Psoas muscle (tissue), 8 donors: ENCODE results near the gene TRAF3IP1. TPM values are rescaled to one million over a fixed set of nuclear protein-coding genes. Genes with fewer than 3 reads are reported as not detected.

Source experiments
- ATAC-seq, 4 donors: fragments of 200-7000 bp; cut with Tn5 transposase; one replicate each; pipeline ENCODE4 v1.9.1; 2020; ENCODE audit warnings: moderate library complexity in 3 of 4, mild to moderate bottlenecking in 2 of 4
- DNase-seq, 2 donors: peaks; one replicate each; pipeline ENCODE4 v3.0.0-alpha.2; 2020
- H3K27ac ChIP-seq: fragments of 200-600 bp; one replicate; pipeline ENCODE4 v1.8.0; 2022
- H3K27me3 ChIP-seq, 3 donors: fragments of 200-600 bp in 1 of 3; one replicate each; pipeline versions ENCODE4 v1.6.1 to v1.8.0; 2013 to 2022; ENCODE audit warnings: low read length in 2 of 3, mild to moderate bottlenecking in 2 of 3, moderate library complexity in 1 of 3; ENCODE audit not compliant: insufficient read depth in 3 of 3
- H3K36me3 ChIP-seq, 2 donors: fragments of 200-600 bp in 1 of 2; one replicate each; pipeline versions ENCODE4 v1.6.1 to v1.8.0; 2013 to 2022; ENCODE audit warnings: low read depth in 1 of 2, mild to moderate bottlenecking in 1 of 2, moderate library complexity in 1 of 2; ENCODE audit not compliant: insufficient read depth in 1 of 2
- H3K4me1 ChIP-seq: fragments of 200-600 bp; one replicate; pipeline ENCODE4 v1.8.0; 2022
- H3K4me3 ChIP-seq: fragments of 200-600 bp; one replicate; pipeline ENCODE4 v1.8.0; 2022; ENCODE audit warnings: mild to moderate bottlenecking
- H3K9me3 ChIP-seq: fragments of 200-600 bp; one replicate; pipeline ENCODE4 v1.8.0; 2022
- CTCF ChIP-seq: fragments of 200-600 bp; IDR thresholded peaks from one replicate; pipeline ENCODE4 v1.8.0; 2022; ENCODE audit warnings: antibody characterized with exemption
- WGBS, 3 donors: extraction: QIAGEN DNeasy Blood & Tissue Kit; methylation state at CpG; one replicate each; pipeline versions ENCODE4 v1.1.6 to v1.1.7; 2013; 5-methylcytosine and 5-hydroxymethylcytosine counted together
- intact Hi-C, 2 donors: fragments of 100-400 bp; cut with DNase I; formaldehyde crosslinking; loops; one replicate each; pipeline versions ENCODE4 v1.11.0 to v1.14.2; 2022
- polyA plus RNA-seq, 3 donors: library from polyadenylated mRNA; stranded (reverse); fragments of 200-250 nt; gene quantifications; one replicate each; pipeline ENCODE4 v1.2.3, GENCODE V29; 2013
- total RNA-seq, 4 donors: library from RNA; stranded (reverse); fragmentation: NEBNext Ultra II Directional in 2 of 4; extraction: Animal tissue kit (Norgen Biotek cat#: 25700) in 2 of 4; gene quantifications; one replicate each; pipeline versions ENCODE4 v1.2.1 to v1.2.4, GENCODE V29; 2021 to 2023
- donor health status: healthy with polysubstance abuse.
- donor health status: DM: no; HTN: no; CAD: no; lungs with moderate emphysema.
- donor health status: Bipolar disorder and iron deficiency.
- donor health status: healthy.
- donor health status: DM: yes; HTN: yes; CAD: no.
- donor health status: DM: no; HTN: no; CAD: no.
- donor health status: DM: no; HTN: no; CAD: no.
- donor health status: DM: yes; HTN: yes; CAD: no.

The TRAF3IP1 gene
- total and polyA plus RNA-seq, 7 donors: 2.9 to 30.9 (median 16.3) TPM

DNA sequence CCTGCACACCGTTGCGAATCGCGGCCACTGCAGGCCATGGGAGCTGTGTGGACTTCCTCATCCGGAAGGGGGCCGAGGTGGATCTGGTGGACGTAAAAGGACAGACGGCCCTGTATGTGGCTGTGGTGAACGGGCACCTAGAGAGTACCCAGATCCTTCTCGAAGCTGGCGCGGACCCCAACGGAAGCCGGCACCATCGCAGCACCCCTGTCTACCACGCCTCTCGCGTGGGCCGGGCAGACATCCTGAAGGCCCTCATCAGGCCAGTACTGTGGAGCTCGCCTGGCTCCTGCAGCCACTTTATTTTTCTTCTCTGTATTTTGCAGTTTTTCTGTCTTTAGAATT is 115.4 kb downstream of the TRAF3IP1 start:
- Histone ChIP-seq H3K36me3 (peaks cover 0 to 55% of the 10 kb centered on the region in 2 donors), H3K27me3 (no peaks in the 10 kb centered on the region), H3K27ac (no peak overlapping the region), H3K4me3 (no peak overlapping the region), H3K9me3 (no peaks in the 10 kb centered on the region), H3K4me1 (peaks cover 21% of the 10 kb centered on the region)
- DNase-seq: no peak
- WGBS, 3 donors: 95% methylated on average over 20 of the region's 20 CpGs
- no peak for ATAC-seq
- intact Hi-C loops: no loop called here
- no peak for TF ChIP-seq CTCF

DNA sequence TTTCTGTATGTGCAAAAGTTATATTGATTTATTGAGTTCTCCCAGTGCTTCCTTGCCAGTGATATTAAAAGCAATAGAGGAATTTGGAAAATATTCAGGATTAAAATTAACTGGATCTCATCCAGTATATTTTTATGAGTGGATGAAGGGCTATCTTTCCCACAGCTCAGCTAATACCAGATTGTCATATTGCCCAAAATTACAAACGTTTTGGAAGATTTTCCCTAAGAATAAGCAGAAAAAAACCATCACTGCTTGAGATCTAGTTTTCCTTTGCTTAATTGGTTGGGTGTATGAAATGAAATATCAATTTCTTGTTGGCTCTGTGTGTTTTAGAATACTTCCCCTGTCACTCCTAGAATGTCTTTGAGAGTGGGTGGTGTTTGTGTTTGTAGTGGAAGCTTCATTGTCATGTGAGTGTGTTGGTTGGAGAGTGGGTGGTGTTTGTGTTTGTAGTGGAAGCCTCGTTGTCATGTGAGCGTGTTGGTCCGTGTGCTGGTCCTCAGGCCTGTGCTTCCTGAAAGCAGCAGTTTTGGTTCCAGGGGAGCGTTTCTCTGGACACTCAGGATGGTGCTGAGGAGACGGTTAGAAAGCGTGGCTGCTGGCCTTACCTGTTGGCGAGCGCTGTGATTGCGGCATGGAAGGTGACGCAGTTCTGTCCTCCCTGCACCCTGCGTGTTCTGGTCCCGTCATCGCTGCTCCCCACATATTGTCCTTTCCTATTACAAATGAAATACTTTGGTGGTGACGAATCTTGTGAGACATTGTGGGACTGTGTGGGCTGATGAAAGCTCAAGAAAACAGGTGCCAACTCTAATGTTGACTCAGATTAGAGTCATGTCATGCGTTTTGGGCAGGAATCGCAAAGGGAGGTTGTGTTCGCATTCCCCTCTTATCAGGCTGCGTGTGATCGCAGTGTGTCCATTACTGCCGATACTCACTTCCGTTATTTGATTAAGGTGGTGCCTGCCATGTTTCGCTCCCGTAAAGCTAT is 118.8 kb downstream of the TRAF3IP1 start:
- Histone ChIP-seq H3K4me3 (no peak overlapping the region), H3K27me3 (no peaks in the 10 kb centered on the region), H3K27ac (peak overlapping the region; percentile 5), H3K36me3 (peaks cover 0 to 45% of the 10 kb centered on the region in 2 donors), H3K9me3 (no peaks in the 10 kb centered on the region), H3K4me1 (peaks cover 21% of the 10 kb centered on the region)
- ATAC-seq (peak; percentile 54 to 92 (median 74)), DNase-seq (peak in 1 of 2 donors; percentile 51)
- intact Hi-C loops: no loop called here
- no peak for TF ChIP-seq CTCF
- 79 to 80% (median 80%) methylated on average over 24 of the region's 24 CpGs for WGBS, 3 donors

- TF ChIP-seq CTCF: no peak
- peak overlapping the region; percentile 5 for H3K27ac ChIP-seq
- DNase-seq (no peak), ATAC-seq (peak in 3 of 4 donors; percentile 47 to 66 (median 55))
- H3K27me3 ChIP-seq: no peaks in the 10 kb centered on the region
- WGBS, 3 donors: 40 to 57% (median 49%) methylated on average over 2 of the region's 2 CpGs
- peaks cover 21% of the 10 kb centered on the region for H3K4me1 ChIP-seq
- peaks cover 0 to 45% of the 10 kb centered on the region in 2 donors for H3K36me3 ChIP-seq
- intact Hi-C loops: no loop called here
- H3K4me3 ChIP-seq: no peak overlapping the region
- no peaks in the 10 kb centered on the region for H3K9me3 ChIP-seq
Measured at GRCh38 chr2:238439917-238440316, 119.6 kb downstream of the TRAF3IP1 start.

DNA sequence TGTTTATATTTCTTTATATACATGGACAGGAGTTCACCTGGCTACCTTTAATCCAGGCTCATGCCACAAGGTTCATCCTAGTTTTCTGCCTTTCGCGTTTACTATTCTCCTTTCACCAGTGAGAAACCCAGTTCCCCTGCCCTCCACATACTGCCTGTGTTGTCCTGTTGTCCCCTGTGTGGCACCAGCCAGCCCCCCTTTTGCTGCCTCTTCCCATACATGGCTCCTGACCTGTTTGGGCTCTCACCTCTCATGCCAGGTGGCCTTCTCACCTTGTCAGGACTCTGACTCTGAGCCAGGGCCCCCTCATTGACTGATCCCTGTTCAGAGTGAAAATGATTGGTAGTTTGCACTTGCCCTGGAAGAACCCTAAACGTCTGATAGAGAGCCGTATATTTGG is 120.0 kb downstream of the TRAF3IP1 start:
- Histone ChIP-seq H3K4me3 (no peak overlapping the region), H3K36me3 (peaks cover 0 to 46% of the 10 kb centered on the region in 2 donors), H3K27ac (peak overlapping the region; percentile 5), H3K4me1 (peaks cover 21% of the 10 kb centered on the region), H3K27me3 (no peaks in the 10 kb centered on the region), H3K9me3 (no peaks in the 10 kb centered on the region)
- TF ChIP-seq CTCF: no peak
- WGBS, 3 donors: 73 to 91% (median 78%) methylated on average over 4 of the region's 4 CpGs
- intact Hi-C loops: no loop called here
- DNase-seq: no peak
- peak in 1 of 4 donors; percentile 28 for ATAC-seq
